ENCODE results near the gene ERH.
"Not testable (repeated sequence)": the region's sequence is repeated elsewhere in the genome, so short reads cannot be mapped to it uniquely, and the experiment has no call there.

ERH gene

GRCh38 chr14:69398818-69399210, 715 bp upstream of the ERH start:
- DNase-seq (ENCODE audit: extremely low read depth, low read depth), result no peak
- H3K4me3 ChIP-seq (replicated peaks; ENCODE audit: low read depth, low read length), result peak overlapping the region; percentile 96
- TF ChIP-seq, protein P1, sequence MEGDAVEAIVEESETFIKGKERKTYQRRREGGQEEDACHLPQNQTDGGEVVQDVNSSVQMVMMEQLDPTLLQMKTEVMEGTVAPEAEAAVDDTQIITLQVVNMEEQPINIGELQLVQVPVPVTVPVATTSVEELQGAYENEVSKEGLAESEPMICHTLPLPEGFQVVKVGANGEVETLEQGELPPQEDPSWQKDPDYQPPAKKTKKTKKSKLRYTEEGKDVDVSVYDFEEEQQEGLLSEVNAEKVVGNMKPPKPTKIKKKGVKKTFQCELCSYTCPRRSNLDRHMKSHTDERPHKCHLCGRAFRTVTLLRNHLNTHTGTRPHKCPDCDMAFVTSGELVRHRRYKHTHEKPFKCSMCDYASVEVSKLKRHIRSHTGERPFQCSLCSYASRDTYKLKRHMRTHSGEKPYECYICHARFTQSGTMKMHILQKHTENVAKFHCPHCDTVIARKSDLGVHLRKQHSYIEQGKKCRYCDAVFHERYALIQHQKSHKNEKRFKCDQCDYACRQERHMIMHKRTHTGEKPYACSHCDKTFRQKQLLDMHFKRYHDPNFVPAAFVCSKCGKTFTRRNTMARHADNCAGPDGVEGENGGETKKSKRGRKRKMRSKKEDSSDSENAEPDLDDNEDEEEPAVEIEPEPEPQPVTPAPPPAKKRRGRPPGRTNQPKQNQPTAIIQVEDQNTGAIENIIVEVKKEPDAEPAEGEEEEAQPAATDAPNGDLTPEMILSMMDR (IDR thresholded peaks at IDR 0.05; ENCODE audit: low read depth, low read length, missing control alignments), result no peak

- TF ChIP-seq, protein P1 (IDR thresholded peaks at IDR 0.05; ENCODE audit: low read depth, low read length, missing control alignments), result no peak
- no peak for DNase-seq (ENCODE audit: extremely low read depth, low read depth)
- H3K4me3 ChIP-seq (replicated peaks; ENCODE audit: low read depth, low read length), result peak overlapping the region; percentile 96
These were observed 2.2 kb downstream of the ERH start for GRCh38 chr14:69395929-69396328.

DNA sequence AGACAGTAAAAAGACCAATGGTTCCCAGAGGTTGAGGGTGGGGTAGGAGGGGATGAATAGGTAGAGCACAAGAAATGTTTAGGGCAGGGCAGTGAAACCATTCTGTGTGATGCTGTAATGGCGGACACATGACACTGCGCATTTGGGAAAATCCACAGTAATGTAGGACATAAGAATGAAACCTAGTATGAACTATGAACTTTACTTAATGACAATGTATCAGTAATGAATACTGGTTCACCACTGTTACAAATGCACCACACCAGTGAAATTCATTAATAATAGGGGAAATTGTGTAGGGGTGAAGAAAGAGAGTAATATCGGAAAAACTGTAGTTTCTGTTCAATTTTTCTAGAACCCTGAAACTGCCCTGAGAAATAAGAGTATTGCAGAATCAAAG, 5.6 kb downstream of the ERH start:
- no peak for DNase-seq (ENCODE audit: extremely low read depth, low read depth)
- H3K4me3 ChIP-seq (replicated peaks; ENCODE audit: low read depth, low read length), result no peak overlapping the region
- TF ChIP-seq, protein P1 (IDR thresholded peaks at IDR 0.05; ENCODE audit: low read depth, low read length, missing control alignments), result no peak

DNA sequence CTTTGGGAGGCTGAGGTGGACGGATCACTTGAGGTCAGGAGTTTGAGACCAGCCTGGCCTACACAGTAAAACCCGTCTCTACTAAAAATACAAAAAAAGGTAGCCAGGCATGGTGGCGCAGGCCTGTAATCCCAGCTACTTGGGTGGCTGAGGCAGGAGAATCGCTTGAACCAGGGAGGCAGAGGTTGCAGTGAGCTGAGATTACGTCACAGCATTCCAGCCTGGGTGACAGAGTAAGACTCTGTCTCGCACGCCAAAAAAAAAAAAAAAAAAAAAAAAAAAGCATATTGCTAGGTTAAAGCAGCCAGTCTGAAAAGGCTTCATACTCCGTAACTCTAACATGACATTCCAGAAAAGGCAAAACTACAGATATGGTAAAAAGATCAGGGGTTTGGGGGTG, 6.7 kb downstream of the ERH start:
- not testable (repeated sequence) for H3K4me3 ChIP-seq (replicated peaks; ENCODE audit: low read depth, low read length); DNase-seq (ENCODE audit: extremely low read depth, low read depth)

GRCh38 chr14:69387311-69387710, 10.8 kb downstream of the ERH start:
- no peak for DNase-seq (ENCODE audit: extremely low read depth, low read depth)
- H3K4me3 ChIP-seq (replicated peaks; ENCODE audit: low read depth, low read length), result no peak overlapping the region
- TF ChIP-seq, protein P1 (IDR thresholded peaks at IDR 0.05; ENCODE audit: low read depth, low read length, missing control alignments), result no peak

DNA sequence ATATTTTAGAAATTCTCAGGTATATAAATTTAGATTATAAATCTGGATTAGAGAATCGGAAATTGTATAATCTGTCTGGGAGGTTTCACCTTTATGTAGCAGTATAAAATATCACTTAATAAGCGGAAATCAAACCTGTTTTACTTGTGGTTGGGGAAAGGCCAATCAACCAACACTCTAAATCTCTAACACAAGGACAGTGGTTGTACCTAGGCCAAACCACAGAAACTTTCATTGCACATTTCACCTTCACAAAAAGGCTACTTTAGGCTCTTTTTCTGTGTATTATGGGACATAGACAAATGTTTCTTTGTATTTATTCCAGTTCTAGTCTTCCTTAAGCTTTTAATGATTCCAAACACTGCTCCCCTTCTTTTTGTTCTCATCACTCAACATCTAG, 19.8 kb downstream of the ERH start:
- no peak for DNase-seq (ENCODE audit: extremely low read depth, low read depth)
- H3K4me3 ChIP-seq (replicated peaks; ENCODE audit: low read depth, low read length), result no peak overlapping the region
- TF ChIP-seq, protein P1 (IDR thresholded peaks at IDR 0.05; ENCODE audit: low read depth, low read length, missing control alignments), result no peak

DNA sequence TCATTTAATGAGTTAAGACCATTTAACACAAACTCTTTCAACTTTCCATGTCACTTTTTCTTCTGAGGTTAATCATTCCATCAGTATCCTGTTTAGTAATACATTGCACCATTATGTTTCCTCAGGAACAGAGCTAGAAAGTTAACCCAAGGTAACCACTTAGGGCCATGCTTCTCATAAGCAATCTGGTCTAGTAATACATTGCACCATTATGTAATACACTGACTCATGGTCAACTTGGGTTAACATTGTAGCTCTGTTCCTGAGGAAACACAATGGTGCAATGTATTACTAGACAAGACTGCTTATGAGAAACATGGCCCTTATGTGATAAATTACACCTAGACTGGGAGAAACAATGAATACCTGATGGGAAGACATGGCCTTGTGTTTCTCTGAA, 21.7 kb downstream of the ERH start:
- DNase-seq (ENCODE audit: extremely low read depth, low read depth), result no peak
- H3K4me3 ChIP-seq (replicated peaks; ENCODE audit: low read depth, low read length), result no peak overlapping the region
- TF ChIP-seq, protein P1 (IDR thresholded peaks at IDR 0.05; ENCODE audit: low read depth, low read length, missing control alignments), result no peak

All from HFF-Myc (cell line).